H9 (cell line): ENCODE measurements around the gene KLHL22. TPM values are rescaled to one million over a fixed set of nuclear protein-coding genes. Genes with fewer than 3 reads are reported as not detected.
A peak's percentile ranks its signal among the peaks of the same experiment; 100 is the strongest.

ENCODE experiments used
- DNase-seq: peaks from one replicate; pipeline ENCODE4 v3.0.0-alpha.2; 2017
- H2AFZ ChIP-seq: one replicate; pipeline ENCODE4 v1.6.1; 2013; ENCODE audit warnings: mild to moderate bottlenecking, low read length, control low read depth, moderate library complexity
- H2AK5ac ChIP-seq: 2 replicates; pipeline ENCODE4 v1.6.1; 2013; ENCODE audit warnings: low read length, control low read depth, mixed read lengths; ENCODE audit not compliant: insufficient read length
- H2BK120ac ChIP-seq: one replicate; pipeline ENCODE4 v1.6.1; 2013; ENCODE audit warnings: low read depth, mild to moderate bottlenecking, low read length, control low read depth, inconsistent platforms; ENCODE audit not compliant: poor library complexity, severe bottlenecking
- H2BK12ac ChIP-seq: 2 replicates; pipeline ENCODE4 v1.6.1; 2013; ENCODE audit warnings: low read length, control low read depth, mixed read lengths, low read depth; ENCODE audit not compliant: insufficient read length
- H2BK15ac ChIP-seq: 2 replicates; pipeline ENCODE4 v1.6.1; 2013; ENCODE audit warnings: low read depth, low read length, control low read depth
- H2BK20ac ChIP-seq: one replicate; pipeline ENCODE4 v1.6.1; 2013; ENCODE audit warnings: low read depth, mild to moderate bottlenecking, low read length, control low read depth, inconsistent platforms; ENCODE audit not compliant: poor library complexity, severe bottlenecking
- H2BK5ac ChIP-seq: 2 replicates; pipeline ENCODE4 v1.6.1; 2013; ENCODE audit warnings: low read length, control low read depth, mixed read lengths; ENCODE audit not compliant: insufficient read length
- H3K14ac ChIP-seq: 2 replicates; pipeline ENCODE4 v1.6.1; 2013; ENCODE audit warnings: low read length, control low read depth; ENCODE audit not compliant: insufficient read depth
- H3K18ac ChIP-seq: 2 replicates; pipeline ENCODE4 v1.6.1; 2013; ENCODE audit warnings: low read depth, mild to moderate bottlenecking, mixed read lengths, low read length, control low read depth; ENCODE audit not compliant: insufficient read length
- H3K23ac ChIP-seq: 2 replicates; pipeline ENCODE4 v1.6.1; 2013; ENCODE audit warnings: low read length, control low read depth, mixed read lengths, low read depth; ENCODE audit not compliant: insufficient read length
- H3K23me2 ChIP-seq: 2 replicates; pipeline ENCODE4 v1.6.1; 2013; ENCODE audit warnings: low read depth, mild to moderate bottlenecking, mixed read lengths, low read length, control low read depth; ENCODE audit not compliant: insufficient read length, poor library complexity, severe bottlenecking
- H3K27ac ChIP-seq: 2 replicates; pipeline ENCODE4 v1.5.1; 2013; ENCODE audit warnings: low read length, control low read depth, mixed read lengths, low read depth; ENCODE audit not compliant: insufficient read length
- H3K27me3 ChIP-seq: 2 replicates; pipeline ENCODE4 v1.6.1; 2013; ENCODE audit warnings: low read length, control low read depth, inconsistent platforms; ENCODE audit not compliant: insufficient read depth
- H3K4ac ChIP-seq: 2 replicates; pipeline ENCODE4 v1.6.1; 2013; ENCODE audit warnings: low read depth, mild to moderate bottlenecking, control low read depth, inconsistent platforms, low read length, moderate library complexity
- H3K4me1 ChIP-seq: 2 replicates; pipeline ENCODE4 v1.6.1; 2013; ENCODE audit warnings: low read length, control low read depth, inconsistent platforms; ENCODE audit not compliant: insufficient read depth
- H3K4me2 ChIP-seq: 2 replicates; pipeline ENCODE4 v1.6.1; 2013; ENCODE audit warnings: low read length, control low read depth, mixed read lengths; ENCODE audit not compliant: insufficient read length, insufficient read depth
- H3K56ac ChIP-seq: 2 replicates; pipeline ENCODE4 v1.6.1; 2013; ENCODE audit warnings: low read depth, mild to moderate bottlenecking, mixed read lengths, low read length, control low read depth; ENCODE audit not compliant: insufficient read length
- H3K79me1 ChIP-seq: 2 replicates; pipeline ENCODE4 v1.6.1; 2013; ENCODE audit warnings: low read depth, mild to moderate bottlenecking, moderate library complexity, low read length, control low read depth, inconsistent platforms; ENCODE audit not compliant: insufficient read depth, poor library complexity, severe bottlenecking
- H3K79me2 ChIP-seq: 2 replicates; pipeline ENCODE4 v1.6.1; 2013; ENCODE audit warnings: low read length, control low read depth, inconsistent platforms; ENCODE audit not compliant: insufficient read depth
- H3K9ac ChIP-seq: 2 replicates; pipeline ENCODE4 v1.6.1; 2013; ENCODE audit warnings: low read length, control low read depth, mixed read lengths; ENCODE audit not compliant: insufficient read length; ENCODE audit errors: extremely low read depth
- H3K9me3 ChIP-seq: one replicate; pipeline ENCODE4 v1.6.1; 2013; ENCODE audit warnings: low read depth, low read length, inconsistent platforms; ENCODE audit not compliant: control insufficient read depth
- H3T11ph ChIP-seq: one replicate; pipeline ENCODE4 v1.6.1; 2013; ENCODE audit warnings: mild to moderate bottlenecking, low read length, control low read depth, inconsistent platforms
- H4K20me1 ChIP-seq: one replicate; pipeline ENCODE4 v1.6.1; 2013; ENCODE audit not compliant: control insufficient read depth, insufficient read length, insufficient read depth
- H4K5ac ChIP-seq: 2 replicates; pipeline ENCODE4 v1.6.1; 2013; ENCODE audit warnings: low read depth, mild to moderate bottlenecking, mixed read lengths, low read length, control low read depth; ENCODE audit not compliant: insufficient read length
- H4K8ac ChIP-seq: replicated peaks from 2 replicates; pipeline ENCODE4 v1.6.1; 2013; ENCODE audit warnings: low read length, control low read depth, mixed read lengths, low read depth; ENCODE audit not compliant: insufficient read length
- H4K91ac ChIP-seq: 2 replicates; pipeline ENCODE4 v1.6.1; 2013; ENCODE audit warnings: low read depth, mild to moderate bottlenecking, moderate library complexity, mixed read lengths, low read length, control low read depth; ENCODE audit not compliant: insufficient read length
- H3K27ac Mint-ChIP-seq, 3 experiments: 2 replicates in 2 of 3; 3 replicates in 1 of 3; pipeline ENCODE4 v1.8.0; 2020 to 2021; ENCODE audit warnings: mixed read lengths in 3 of 3, mild to moderate bottlenecking in 1 of 3, moderate library complexity in 1 of 3
- H3K27me3 Mint-ChIP-seq: 2 replicates; pipeline ENCODE4 v1.8.0; 2021; ENCODE audit warnings: low read depth, mild to moderate bottlenecking, moderate library complexity, mixed read lengths
- H3K36me3 Mint-ChIP-seq, 3 experiments: 2 replicates in 2 of 3; 3 replicates in 1 of 3; pipeline ENCODE4 v1.8.0; 2020 to 2021; ENCODE audit warnings: low read depth in 3 of 3, mixed read lengths in 3 of 3; ENCODE audit not compliant: insufficient read depth in 1 of 3
- H3K4me1 Mint-ChIP-seq, 2 experiments: 2 replicates each; pipeline ENCODE4 v1.8.0; 2020; ENCODE audit warnings: mixed read lengths in 2 of 2
- H3K4me3 Mint-ChIP-seq, 2 experiments: 2 replicates in 1 of 2; 3 replicates in 1 of 2; pipeline ENCODE4 v1.8.0; 2020 to 2021; ENCODE audit warnings: mild to moderate bottlenecking in 2 of 2, mixed read lengths in 2 of 2, moderate library complexity in 1 of 2
- H3K9me3 Mint-ChIP-seq, 2 experiments: 2 replicates in 1 of 2; 3 replicates in 1 of 2; pipeline ENCODE4 v1.8.0; 2020; ENCODE audit warnings: mild to moderate bottlenecking in 2 of 2, mixed read lengths in 2 of 2, moderate library complexity in 1 of 2
- CTCF ChIP-seq: fragments of 200-600 bp; sonication (generic); conservative IDR thresholded peaks from 3 replicates; pipeline ENCODE4 v1.8.0; 2021; ENCODE audit warnings: antibody characterized with exemption, mild to moderate bottlenecking
- WGBS: extraction: QIAGEN DNeasy Blood & Tissue Kit; methylation state at CpG from one replicate; pipeline ENCODE4 v1.1.7; 2013; ENCODE audit warnings: missing lambda C conversion rate, low lambda C conversion rate, mixed read lengths; ENCODE audit not compliant: insufficient read length; ENCODE audit errors: extremely low coverage; 5-methylcytosine and 5-hydroxymethylcytosine counted together
- total RNA-seq: library from RNA; stranded (reverse); gene quantifications from 2 replicates; pipeline ENCODE4 v1.2.1, GENCODE V29; 2021

Gene KLHL22
- total RNA-seq, 1 experiment from 2014 or later = 11.9 TPM

- H4K5ac ChIP-seq = no peak within 1 kb of the TSS
- H4K8ac ChIP-seq = no peak within 1 kb of the TSS
- H4K91ac ChIP-seq = no peak within 1 kb of the TSS
- H3K23me2 ChIP-seq = peaks cover 4% of the 10 kb centered on the region
- no peak within 1 kb of the TSS for H2BK20ac ChIP-seq
- no peaks in the 10 kb centered on the region for H4K20me1 ChIP-seq
- no peak within 1 kb of the TSS for H3K23ac ChIP-seq
- H3K9ac ChIP-seq = peak within 1 kb of the TSS; percentile 72
- no CpG with 5 or more reads among the region's 71 CpGs for WGBS
- H3K4ac ChIP-seq = no peak within 1 kb of the TSS
- no peak within 1 kb of the TSS for H2BK5ac ChIP-seq
- peaks cover 5 to 20% (median 11%) of the 10 kb centered on the region in 3 experiments; a peak in 6 of 7 replicates for H3K36me3 Mint-ChIP-seq
- no peak for TF ChIP-seq CTCF
- H3K9me3 ChIP-seq = no peaks in the 10 kb centered on the region
- H3K79me1 ChIP-seq = no peaks in the 10 kb centered on the region
- no peaks in the 10 kb centered on the region for H3K9me3 Mint-ChIP-seq
- H2AFZ ChIP-seq = no peak within 1 kb of the TSS
- H3K4me2 ChIP-seq = peak within 1 kb of the TSS; percentile 60
- H2BK120ac ChIP-seq = no peak within 1 kb of the TSS
- H3K27ac Mint-ChIP-seq = peak within 1 kb of the TSS in 2 of 3 experiments; percentile 87 to 98; a peak in 5 of 7 replicates
- peak; percentile 94 for DNase-seq
- H3T11ph ChIP-seq = no peak within 1 kb of the TSS
- H3K18ac ChIP-seq = peak within 1 kb of the TSS; percentile 69
- H3K27me3 ChIP-seq = no peaks in the 10 kb centered on the region
- H3K27ac ChIP-seq = no peak within 1 kb of the TSS
- H3K14ac ChIP-seq = peak within 1 kb of the TSS; percentile 86
- H3K27me3 Mint-ChIP-seq = peaks cover 8% of the 10 kb centered on the region
- peaks cover 8% of the 10 kb centered on the region; the same call in 1 of the 2 replicates for H3K4me1 ChIP-seq
- H2BK12ac ChIP-seq = no peak within 1 kb of the TSS
- no peak within 1 kb of the TSS for H3K56ac ChIP-seq
- H2AK5ac ChIP-seq = no peak within 1 kb of the TSS
- H3K4me1 Mint-ChIP-seq = peaks cover 20 to 22% of the 10 kb centered on the region in 2 experiments
- H2BK15ac ChIP-seq = no peak within 1 kb of the TSS
- H3K4me3 Mint-ChIP-seq = peak within 1 kb of the TSS; percentile 84 to 94
- H3K79me2 ChIP-seq = peaks cover 7% of the 10 kb centered on the region; the same call in 1 of the 2 replicates
Measured at GRCh38 chr22:20393705-20394476, 101.7 kb downstream of the KLHL22 start, which contains the start of gene ZNF74. Gene ZNF74, plus strand, starts transcription at chr22:20394151. Its CDS starts 478 bp downstream, at chr22:20394629.
